NCI-H748 (cell line): ENCODE measurements around the gene SLC8A3.
A peak's percentile ranks its signal among the peaks of the same experiment; 100 is the strongest.

Experiments
- DNase-seq: peaks from one replicate; lab custom pipeline; 2025; ENCODE audit not compliant: unreplicated experiment; lab: John Stamatoyannopoulos, UW

SLC8A3 gene

DNA sequence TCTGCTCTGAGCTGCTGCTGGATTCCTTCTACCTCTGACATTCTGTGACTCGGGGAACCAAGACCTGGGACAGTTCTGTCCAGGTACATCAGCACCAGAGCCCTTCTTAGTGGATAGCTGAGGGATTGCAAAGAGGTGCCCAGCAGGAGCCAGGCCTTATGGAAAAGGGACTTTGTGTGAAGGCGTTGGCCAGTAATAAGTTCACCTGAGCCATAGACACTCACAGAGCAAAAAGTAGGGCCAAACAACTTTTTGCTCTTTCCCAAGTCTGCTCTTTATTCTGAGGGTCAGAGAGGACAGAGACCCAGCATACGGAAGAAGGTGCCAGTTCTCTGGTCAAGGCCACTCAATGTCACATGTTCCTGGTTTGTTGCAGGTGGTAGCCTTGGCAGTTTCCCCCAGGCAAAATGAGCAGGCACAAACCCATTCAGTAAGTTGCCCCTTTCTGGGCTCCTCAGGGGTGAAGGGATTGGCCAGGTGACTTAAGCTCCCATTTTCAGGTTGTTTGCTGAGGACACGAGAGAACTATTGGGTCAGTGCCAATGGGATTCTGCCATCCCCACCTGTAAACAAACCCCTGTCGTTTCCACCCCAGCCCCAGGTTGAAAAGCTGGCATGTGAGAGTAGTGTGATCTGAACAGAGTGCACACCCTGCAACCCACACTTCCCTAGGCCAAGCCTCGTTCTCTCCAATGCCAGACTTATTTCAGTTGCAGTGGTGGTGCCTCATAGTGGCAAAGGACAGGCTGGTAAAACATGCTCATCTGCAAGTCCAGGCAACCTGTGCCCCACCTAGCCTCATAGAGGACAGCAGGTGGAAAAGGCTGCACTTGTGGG is 159.2 kb downstream of the SLC8A3 start:
- DNase-seq = peak; percentile 16

DNA sequence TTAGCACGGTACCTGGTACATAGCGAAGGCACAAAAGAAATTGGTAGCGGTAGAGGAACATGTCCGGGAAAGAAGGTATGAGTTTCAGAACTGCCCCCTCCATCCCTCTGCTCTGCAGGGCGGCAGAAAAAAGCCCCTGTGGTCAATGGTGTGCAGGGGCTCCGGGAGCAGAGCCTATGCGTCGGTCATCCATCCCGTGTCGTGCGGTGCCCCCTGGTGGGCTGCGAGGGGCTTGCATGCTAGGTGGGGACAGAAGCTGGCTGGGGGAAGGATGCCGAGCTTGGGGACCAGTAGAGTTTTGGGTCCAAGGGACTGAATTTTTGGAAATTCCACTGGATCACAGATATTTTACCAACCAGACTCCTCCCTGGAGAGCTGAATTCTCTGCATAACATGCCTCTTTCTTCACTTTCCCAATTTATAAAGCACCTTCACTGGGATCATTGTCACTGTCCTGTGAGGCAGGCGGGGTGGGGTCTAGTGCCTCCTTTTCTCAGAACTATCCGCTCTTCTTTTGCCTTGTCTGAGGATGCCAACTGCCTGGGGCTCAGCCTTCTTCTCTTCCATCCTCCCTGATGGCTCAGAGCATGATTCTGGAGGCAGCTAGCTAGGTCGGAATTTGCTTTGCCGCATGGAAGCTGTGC is 160.8 kb downstream of the SLC8A3 start:
- DNase-seq = peak; percentile 63

DNA sequence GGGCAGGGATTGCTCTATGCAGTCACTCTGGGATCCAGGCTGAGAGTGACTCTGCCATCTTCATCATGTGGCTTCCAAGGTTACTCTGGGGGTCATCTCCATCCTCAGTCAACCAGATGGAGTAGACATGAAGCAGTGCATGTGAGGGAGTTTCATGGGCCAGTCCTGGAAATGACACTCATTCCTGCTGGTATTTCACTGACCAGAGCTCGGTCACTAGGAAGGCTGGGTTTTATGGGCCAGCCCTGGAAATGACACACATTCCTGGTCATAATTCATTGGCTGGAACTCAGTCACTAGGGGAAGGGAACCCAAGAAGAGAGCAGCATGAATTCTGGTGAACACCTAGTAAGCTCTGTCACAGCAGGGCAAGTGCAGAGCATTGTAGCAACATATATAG is 164.9 kb downstream of the SLC8A3 start:
- no peak for DNase-seq

DNA sequence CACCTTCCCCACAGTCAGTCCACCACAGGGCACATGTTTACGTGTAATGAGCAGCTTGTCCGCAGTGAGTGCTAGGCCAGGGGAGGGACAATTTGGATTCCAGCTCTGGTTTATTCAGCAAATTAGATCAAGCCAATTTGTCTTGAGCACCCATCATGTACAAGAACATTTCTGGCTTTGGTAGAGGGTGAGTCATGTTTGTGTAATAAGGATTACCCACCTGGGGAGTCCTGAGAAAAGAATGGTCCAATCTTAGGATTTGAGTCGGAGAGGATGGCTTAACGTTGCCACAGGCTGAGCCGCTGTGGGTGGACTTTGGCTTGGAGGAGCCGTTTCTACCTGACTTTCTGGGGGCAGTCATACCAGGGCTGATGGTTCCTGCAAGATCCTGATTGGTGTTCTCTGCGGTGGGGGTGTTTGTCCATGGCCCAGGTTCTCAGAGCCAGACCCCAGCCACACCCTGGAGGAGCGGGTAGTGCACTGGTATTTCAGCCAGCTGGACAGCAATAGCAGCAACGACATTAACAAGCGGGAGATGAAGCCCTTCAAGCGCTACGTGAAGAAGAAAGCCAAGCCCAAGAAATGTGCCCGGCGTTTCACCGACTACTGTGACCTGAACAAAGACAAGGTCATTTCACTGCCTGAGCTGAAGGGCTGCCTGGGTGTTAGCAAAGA is 165.8 kb downstream of the SLC8A3 start:
- no peak for DNase-seq

DNA sequence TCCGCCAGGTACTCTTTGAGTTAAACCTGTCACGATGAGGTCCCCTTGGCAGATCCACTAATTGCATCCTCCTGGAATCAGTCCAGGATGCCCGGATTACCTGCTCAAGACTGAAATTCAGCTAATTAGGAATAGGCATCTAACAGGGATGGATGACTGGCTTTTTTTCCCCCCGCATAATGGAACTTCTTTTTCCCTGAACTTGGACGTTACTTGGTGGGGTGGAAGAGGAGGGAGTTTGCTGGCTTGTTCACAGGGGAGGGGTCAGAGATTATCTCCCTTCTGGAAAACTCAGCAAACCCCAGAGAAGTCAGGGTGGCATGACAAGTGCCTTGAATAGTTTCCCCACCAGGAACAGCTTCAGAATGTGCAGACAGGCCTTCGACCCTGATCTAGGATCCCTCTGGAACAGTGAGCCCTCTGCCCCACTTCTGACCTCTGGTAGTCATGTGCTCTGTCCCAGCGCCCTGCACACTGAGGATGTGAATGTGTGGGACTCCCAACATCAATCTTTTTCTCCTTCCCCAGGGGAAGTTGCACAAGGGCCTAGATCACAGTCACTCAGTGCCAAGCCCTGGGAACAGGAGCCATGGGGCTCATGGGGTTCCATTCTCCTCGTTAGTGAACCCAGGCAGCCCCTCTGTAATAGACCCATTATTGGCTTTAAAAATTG is 167.1 kb downstream of the SLC8A3 start:
- no peak for DNase-seq

DNA sequence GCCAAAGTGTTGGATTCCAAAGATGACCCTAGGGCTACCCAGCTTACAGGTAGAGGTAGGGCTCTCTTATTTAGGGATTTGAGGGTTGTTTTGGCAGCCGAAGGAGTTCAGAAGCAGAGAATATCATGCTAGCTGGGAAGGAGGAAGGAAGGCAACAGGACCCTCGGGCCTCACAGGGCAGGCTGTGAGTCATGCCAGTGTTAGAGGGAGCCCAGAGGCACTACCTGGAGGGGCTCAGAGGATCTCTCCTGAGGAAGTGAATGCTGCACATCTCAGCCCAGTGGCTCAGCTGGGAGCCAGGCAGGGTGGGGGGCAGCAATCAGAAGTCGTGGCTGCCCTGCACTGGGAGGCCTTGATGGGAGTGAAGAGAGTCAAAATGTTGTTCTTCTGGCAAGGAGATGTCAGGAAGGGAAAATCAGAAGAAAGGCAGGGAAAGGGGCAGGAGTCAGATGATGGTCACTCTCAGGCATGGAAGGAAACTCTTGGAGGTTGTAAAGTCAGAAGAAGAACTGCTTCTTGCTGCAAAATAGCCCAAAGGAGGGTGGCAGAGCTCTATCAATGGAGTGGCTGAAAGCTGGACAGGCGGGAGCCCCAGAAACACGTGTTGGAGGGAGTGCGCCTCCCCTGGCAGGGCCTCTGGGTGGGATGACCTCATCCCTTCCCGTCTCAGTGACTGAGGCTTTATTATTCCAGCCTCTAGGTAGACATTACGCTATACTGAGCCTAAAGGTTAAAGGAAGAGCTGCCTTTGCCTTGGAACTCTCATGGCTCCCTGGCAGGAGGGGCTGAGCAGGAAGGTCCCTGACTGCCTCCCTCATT is 168.2 kb downstream of the SLC8A3 start:
- no peak for DNase-seq

DNA sequence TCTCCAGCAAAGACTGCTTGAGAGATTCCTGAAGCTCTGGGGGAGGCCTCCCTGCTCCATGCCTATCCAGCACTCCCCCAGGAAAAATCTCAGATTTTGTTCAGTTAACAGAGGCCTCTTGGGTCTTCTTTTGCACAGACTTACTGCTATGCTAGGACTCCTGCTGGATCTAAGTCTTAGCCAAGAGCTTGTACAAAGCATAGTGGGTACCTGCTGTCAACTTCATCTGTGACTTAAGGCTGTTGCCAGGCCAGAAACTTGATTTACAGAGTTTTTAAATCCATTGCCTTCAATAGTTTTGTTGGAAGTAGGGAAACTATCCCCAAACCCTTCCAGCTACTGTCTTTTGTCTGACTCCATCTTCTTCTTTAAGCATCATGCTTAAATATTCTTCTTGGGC is 169.1 kb downstream of the SLC8A3 start:
- DNase-seq = no peak

DNA sequence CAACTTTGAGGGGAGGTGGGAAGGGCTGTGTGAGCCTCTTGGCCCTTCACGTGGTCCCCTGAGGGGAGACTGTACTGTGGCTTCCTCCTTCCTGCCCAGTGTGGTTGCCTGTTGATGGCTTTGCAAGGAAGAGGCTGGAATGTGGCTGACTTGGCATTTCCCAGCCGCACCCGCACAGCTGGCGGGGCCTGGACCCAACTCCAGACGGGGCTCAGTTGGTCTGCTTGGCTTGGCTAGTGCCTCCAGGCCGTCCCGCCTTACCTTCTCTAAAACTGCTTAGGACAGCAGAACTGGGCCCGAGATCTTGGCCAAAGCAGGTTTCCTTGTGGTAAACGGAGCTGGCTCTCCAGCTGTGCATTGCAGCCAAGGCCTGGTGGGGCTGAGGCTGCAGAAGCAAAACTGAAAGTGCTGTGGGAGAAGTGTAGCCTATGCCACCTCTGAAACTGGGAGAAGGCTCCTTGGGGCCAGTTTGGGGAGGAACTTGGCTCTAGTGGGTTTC is 170.0 kb downstream of the SLC8A3 start:
- DNase-seq = no peak

DNA sequence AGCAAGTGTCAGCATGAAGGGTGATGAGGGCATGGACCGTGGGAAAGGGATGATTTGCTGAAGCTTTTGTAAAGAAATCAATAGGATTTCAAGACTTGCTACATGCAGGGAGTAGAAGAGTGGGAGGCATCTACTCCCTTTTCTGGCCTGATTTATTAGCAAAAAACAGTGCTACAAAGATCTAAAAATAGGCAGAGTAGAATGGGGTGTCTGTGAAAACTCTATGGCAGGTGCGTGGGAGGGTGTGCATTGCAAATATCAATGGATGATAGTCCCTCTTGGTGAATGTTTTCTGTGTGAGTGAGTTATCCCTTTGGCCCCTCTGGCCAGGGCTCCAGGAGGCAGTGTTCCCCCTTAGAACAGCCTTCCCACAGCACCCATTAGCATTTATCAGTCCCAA is 170.5 kb downstream of the SLC8A3 start:
- no peak for DNase-seq

DNA sequence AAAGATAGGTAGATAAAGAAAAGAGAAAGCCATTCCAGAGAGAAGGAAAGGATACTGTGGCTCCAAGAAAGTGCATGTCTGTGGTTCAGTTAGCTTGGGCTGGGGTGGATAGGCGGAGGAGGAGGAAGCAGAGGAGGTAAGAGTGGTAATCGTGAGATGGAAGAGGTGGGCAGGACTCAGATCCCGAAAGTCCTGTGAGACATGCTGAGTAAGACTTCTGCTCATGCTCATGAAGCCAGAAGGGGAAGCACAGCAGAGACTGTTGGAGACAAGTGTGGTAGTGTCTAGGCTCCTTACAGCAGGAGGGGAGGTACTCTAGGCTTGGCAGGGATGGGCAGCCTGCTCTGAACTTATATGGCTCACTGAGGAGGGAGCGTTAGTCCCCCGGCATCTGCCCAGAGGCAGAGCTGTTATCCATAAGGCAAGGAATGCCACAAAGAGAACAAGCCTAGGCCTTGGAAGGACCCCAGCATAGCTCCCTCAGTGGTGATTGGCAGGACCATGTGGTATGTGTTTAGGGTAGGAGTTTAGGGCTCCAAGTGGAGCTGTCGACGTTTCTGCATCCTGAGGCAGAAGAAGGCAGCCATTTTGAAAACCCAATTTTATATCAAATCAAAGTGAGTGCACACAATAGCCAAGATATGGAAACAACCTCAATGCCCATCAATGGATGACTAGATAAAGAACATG is 174.2 kb downstream of the SLC8A3 start:
- DNase-seq = no peak

DNA sequence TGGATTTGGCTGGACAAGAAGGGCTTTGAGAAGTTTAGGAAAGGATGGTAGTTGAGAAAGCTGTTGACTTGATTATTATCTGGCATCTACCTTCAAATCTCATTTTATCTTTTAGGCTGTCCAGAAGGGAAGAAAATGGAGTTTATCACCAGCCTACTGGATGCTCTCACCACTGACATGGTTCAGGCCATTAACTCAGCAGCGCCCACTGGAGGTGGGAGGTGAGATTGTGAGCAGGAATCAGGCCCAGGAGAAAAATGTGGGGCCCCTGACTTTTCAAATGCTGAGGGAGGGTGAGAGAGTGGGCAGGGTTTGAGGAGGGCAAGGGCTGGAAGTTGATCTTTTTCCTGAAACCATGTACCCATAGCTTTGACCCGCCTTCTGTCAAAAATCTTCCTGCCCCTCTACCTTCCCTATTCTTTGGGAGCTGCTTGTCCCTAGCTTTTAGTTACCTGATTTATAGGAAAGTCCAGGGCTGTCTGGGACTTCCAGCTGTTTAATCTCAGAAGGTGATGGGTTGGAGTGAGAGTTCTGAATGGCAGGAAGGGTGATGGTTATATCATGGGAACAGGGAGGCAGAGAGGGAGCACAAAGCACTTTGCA is 175.4 kb downstream of the SLC8A3 start:
- DNase-seq = peak; percentile 41

DNA sequence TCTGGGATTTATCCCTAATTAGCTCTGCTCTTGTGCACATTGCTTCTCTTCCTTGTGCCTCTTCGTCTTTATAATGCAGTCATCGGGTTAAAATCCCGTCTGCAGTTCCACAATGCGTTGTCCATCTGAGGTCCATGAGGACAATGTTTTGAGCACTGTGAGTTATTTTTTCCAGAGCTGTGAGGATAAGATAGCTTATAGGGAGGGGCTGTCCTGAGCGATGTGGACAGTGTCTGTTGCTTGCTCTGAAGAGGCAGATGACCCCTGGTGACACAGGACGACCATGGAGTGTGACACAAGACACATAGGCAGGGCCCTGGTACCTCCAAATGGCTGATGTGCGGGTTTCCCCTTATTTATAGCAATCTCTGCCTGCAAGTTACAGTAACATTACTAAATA is 177.0 kb downstream of the SLC8A3 start:
- no peak for DNase-seq

DNA sequence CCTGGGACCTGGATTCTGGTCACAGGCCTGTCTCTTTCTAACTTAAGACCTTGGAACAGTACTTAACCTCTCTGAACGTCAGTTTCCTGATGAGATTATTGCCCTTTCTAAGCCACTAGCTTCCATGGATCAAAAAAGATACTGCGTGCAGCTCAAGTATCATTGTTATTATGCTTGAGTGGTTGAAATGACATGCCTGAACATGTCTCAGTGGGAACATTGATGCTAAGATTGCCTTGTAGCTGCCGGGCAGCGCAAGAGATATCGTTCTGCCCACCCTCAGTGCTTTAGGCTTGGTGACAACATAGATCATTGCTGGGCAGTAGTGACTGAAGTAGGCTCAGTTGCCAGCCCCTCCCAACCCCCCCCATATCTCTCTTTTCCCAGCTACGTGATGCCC is 177.7 kb downstream of the SLC8A3 start:
- DNase-seq = peak; percentile 58

DNA sequence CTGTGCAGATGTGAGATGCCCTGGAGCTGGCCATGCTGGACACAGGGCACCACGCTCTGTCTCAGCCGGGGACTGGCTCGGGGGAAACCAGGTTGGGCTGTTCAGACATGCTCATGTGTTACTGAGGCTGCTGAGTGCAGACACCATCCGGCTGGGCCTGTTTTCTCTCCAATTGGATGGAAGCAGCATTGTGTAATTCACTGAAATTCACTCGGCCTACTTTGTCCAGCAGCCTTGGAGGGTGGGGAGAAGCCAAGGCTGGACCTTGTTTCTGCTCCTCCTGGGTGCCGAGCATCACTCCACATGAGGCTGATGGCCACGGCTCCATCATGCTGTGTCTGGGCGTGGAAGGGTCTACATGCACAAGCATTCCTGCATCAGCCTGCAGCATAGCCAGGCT is 178.8 kb downstream of the SLC8A3 start:
- DNase-seq = no peak

DNA sequence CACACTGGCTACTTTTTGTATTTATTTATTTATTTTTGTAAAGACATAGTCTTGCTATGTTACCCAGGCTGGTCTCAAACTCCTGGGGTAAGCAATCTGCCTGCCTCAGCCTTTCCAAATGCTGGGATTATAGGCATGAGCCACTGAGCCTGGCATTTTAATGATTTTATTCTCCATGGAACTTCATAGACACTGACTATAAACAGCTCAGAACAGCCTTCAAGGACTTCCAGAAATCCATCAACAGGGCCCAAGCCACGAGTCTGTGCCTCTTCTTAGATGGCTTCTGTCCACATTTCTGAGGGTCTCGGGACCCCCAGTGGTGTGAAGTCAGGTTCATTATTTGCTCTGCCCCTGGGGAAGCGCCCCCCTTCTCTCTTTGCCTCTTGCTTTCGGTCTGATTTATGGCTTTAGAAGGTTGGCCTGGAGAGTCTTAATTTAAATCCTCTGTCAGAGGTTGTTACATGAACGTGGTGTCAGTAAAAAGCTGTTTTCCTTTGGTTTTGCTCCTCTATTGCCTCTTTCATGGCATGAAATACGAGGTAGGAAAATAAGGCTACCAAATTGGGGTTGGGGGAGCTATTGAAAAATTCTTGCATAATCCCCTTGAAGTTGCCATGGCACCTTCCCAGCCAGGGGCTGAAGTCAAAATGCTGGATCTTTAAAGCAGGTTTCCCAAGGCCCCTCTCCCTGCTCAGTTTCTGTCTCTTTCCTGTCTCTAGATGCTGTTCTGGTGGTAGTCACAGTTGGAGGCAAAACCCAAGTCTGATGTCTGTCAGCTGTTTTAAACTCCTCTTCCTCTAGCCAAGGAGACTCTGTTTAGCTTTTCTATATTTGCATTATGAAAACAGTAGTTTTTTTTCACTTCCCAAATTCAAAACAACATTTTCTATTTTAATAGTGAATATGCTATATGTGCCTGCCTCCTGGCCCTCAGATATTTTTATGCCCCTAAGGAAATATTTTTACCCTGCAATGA is 180.2 kb downstream of the SLC8A3 start:
- no peak for DNase-seq

DNA sequence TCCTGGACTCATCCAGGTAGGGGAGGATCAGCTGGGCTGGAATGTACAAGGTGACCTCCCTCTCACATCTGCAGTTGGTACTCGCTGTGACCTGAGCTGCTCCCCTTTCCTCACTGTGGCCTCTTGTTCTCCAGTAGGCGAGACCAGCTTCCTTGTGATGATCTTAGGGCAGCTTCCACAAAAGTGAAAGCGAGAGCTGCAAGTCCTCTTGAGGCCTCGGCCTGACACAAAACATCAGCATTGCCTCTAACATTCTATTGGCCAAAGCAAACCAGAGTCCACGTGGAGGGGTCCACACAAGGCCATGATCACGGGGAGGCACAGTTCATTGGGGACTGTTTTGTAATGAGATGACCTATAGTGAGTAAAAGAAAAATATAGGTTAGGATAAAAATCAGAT is 182.1 kb downstream of the SLC8A3 start:
- no peak for DNase-seq

DNA sequence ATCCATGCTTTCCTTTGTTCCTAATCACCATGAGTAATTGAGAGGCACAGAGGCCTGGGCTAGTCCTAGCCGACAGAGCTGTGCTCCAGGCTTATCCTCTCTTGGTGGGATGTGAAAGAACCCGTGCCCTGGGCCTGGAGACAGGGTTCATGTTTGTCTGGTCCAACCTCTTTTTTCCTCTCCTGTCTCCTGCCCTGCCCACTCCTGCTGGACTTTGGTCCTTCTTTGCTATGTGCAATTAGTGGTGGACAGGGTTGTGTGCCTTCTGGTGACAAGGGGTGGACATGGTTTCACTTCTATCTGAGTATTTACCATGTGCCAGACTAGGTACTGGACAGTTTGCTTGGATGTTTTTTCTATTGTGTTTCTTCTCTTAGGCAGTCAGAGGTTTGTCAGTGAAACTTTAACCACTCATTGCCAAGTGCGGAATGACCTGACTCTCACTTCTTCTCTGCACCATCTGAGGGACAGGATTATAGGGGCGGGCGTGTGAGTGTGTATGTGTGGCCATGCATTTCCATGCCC is 183.4 kb downstream of the SLC8A3 start:
- no peak for DNase-seq

DNA sequence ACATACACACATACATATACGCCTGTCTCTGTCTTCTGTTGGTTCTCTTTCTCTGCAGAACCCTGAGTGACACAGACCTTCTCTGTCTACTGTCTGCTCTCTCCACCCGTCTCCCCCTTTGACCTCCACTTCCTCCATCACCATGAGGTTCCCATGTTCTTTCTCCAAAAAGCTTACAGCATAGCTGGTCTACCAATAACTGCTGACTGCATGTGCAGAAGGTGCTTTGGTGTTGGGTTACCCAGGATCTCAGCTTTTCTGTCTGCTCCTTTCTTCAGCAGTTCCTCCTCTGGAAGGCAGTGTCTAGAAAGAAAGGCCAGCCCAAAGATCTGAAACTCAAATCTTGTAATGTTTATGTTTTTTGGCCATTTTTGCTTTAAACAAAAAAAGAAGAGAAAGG is 184.0 kb downstream of the SLC8A3 start:
- DNase-seq = no peak
